Panc1 (cell line): ENCODE data around the gene KLHDC10. TPM values are rescaled to one million over a fixed set of nuclear protein-coding genes. Genes with fewer than 3 reads are reported as not detected.

ENCODE experiments used
- ATAC-seq: fragments of 200-7000 bp; cut with Tn5 transposase; 2 replicates; pipeline ENCODE4 v1.9.1; 2020; ENCODE audit warnings: mild to moderate bottlenecking, moderate library complexity
- BruUV-seq: library from RNA; stranded (reverse); fragments of 400-500 nt; replicated peaks from 2 replicates; lab custom pipeline; 2021; lab: Mats Ljungman, UMichigan
- CTCF ChIA-PET: fragments of 300-600 bp; sonication (Branson Sonifier 250); formaldehyde crosslinking; loops from one replicate; lab custom pipeline; 2022; ENCODE audit warnings: antibody characterized with exemption; lab: Charles Lee
- POLR2A ChIA-PET: fragments of 300-600 bp; sonication (Branson Sonifier 250); formaldehyde crosslinking; loops from one replicate; lab custom pipeline; 2022; ENCODE audit warnings: antibody characterized with exemption; lab: Charles Lee
- DNase-seq: peaks from one replicate; pipeline ENCODE4 v3.0.0-alpha.2; 2010; ENCODE audit warnings: low read depth, low spot score
- H3K27ac ChIP-seq: 2 replicates; pipeline ENCODE4 v1.5.1; 2011; ENCODE audit warnings: mild to moderate bottlenecking, low read length, inconsistent platforms
- H3K27me3 ChIP-seq: fragments of 200-500 bp; sonication (Bioruptor generic); 2 replicates; pipeline ENCODE4 v1.6.0; 2014; ENCODE audit warnings: low read length, inconsistent platforms; ENCODE audit not compliant: control insufficient read depth, insufficient read depth
- H3K36me3 ChIP-seq: fragments of 200-500 bp; sonication (Bioruptor generic); 2 replicates; pipeline ENCODE4 v1.5.1; 2014; ENCODE audit warnings: inconsistent platforms, mild to moderate bottlenecking, low read length, moderate library complexity; ENCODE audit not compliant: control insufficient read depth, insufficient read depth
- H3K4me1 ChIP-seq: 2 replicates; pipeline ENCODE4 v1.5.1; 2011; ENCODE audit warnings: inconsistent platforms, mild to moderate bottlenecking, low read length, moderate library complexity; ENCODE audit not compliant: control insufficient read depth, insufficient read depth
- H3K4me3 ChIP-seq, 2 experiments: 2 replicates each; pipeline ENCODE4 v1.5.1; 2011 to 2012; ENCODE audit warnings: low read depth in 2 of 2, low read length in 2 of 2, mild to moderate bottlenecking in 2 of 2, inconsistent platforms in 1 of 2, moderate library complexity in 1 of 2
- H3K9me3 ChIP-seq: fragments of 200-500 bp; sonication (Bioruptor generic); 2 replicates; pipeline ENCODE4 v1.5.1; 2014; ENCODE audit warnings: low read depth, mild to moderate bottlenecking, inconsistent platforms, low read length, moderate library complexity; ENCODE audit not compliant: control insufficient read depth, insufficient read depth
- CTCF ChIP-seq: fragments of 450-650 bp; IDR thresholded peaks from 2 replicates; pipeline ENCODE4 v1.5.1; 2017; ENCODE audit warnings: mild to moderate bottlenecking
- POLR2AphosphoS5 ChIP-seq: IDR thresholded peaks from 2 replicates; pipeline ENCODE4 v1.6.1; 2012; ENCODE audit warnings: mild to moderate bottlenecking, low read depth, low read length, moderate library complexity
- REST ChIP-seq, 2 experiments: IDR thresholded peaks; 2 replicates each; pipeline ENCODE4 v1.6.1; 2011 to 2012; ENCODE audit warnings: low read depth in 2 of 2, control low read depth in 1 of 2, low read length in 1 of 2, mild to moderate bottlenecking in 1 of 2, moderate library complexity in 1 of 2; ENCODE audit not compliant: insufficient read depth in 1 of 2
- SIN3A ChIP-seq: IDR thresholded peaks from 2 replicates; pipeline ENCODE4 v1.6.1; 2012; ENCODE audit warnings: low read depth, mild to moderate bottlenecking, low read length, moderate library complexity, borderline replicate concordance; ENCODE audit not compliant: insufficient read depth
- TCF7L2 ChIP-seq: IDR thresholded peaks from 2 replicates; pipeline ENCODE4 v1.6.1; 2011; ENCODE audit warnings: mild to moderate bottlenecking, low read depth, low read length, inconsistent platforms
- in situ Hi-C: cut with HindIII; loops from 2 replicates; pipeline ENCODE4 v1.10.0; 2016; ENCODE audit warnings: low sequenced_read_pairs, low pct_unique_long_range_greater_than_20kb
- intact Hi-C: fragments of 100-400 bp; cut with micrococcal nuclease; formaldehyde crosslinking; loops from one replicate; pipeline ENCODE4 v1.10.0; 2022; ENCODE audit not compliant: unreplicated experiment
- total RNA-seq: library from RNA; stranded (reverse); gene quantifications from one replicate; pipeline ENCODE4 v1.2.1, GENCODE V29; 2021; ENCODE audit not compliant: unreplicated experiment

The KLHDC10 gene
- total RNA-seq, 1 experiment from 2014 or later: 26.7 TPM

GRCh38 chr7:130087364-130087763 lies 17.0 kb downstream of the KLHDC10 start:
- CTCF ChIA-PET: interaction anchor here (0.5 kb wide), 1 partner anchor 24 kb away, joined by 4 read pairs; no protein-coding TSS in a partner anchor

GRCh38 chr7:130090745-130091532 lies 20.6 kb downstream of the KLHDC10 start:
- ChIA-PET CTCF (no interaction called here), POLR2A (no interaction called here)
- no peak overlapping the region for H3K4me3 ChIP-seq
- no peak overlapping the region for H3K27ac ChIP-seq
- in situ Hi-C loops: no loop called here
- H3K27me3 ChIP-seq: no peaks in the 10 kb centered on the region
- ATAC-seq (no peak), DNase-seq (no peak)
- BruUV-seq: no TSS peak
- intact Hi-C loops: no loop called here
- peaks cover 4% of the 10 kb centered on the region; the same call in 1 of the 2 replicates for H3K4me1 ChIP-seq
- no peaks in the 10 kb centered on the region for H3K36me3 ChIP-seq
- no peaks in the 10 kb centered on the region for H3K9me3 ChIP-seq
- no peak for TF ChIP-seq CTCF
- TF ChIP-seq SIN3A: no peak
- no peak for TF ChIP-seq REST (IDR thresholded peaks at IDR 0.05; ENCODE audit: insufficient read depth in 1 of 2, low read depth in 2 of 2, low read length in 1 of 2)
- no peak for TF ChIP-seq POLR2AphosphoS5

More at GRCh38 chr7:130087364-130087763, 17.0 kb downstream of the KLHDC10 start:
- intact Hi-C loops (no loop called here), in situ Hi-C loops (no loop called here)
- DNase-seq (no peak), ATAC-seq (no peak)
- H3K36me3 ChIP-seq: no peaks in the 10 kb centered on the region
- no peak overlapping the region for H3K4me3 ChIP-seq
- no TSS peak for BruUV-seq
- no peaks in the 10 kb centered on the region for H3K27me3 ChIP-seq
- no peak overlapping the region for H3K27ac ChIP-seq
- TF ChIP-seq TCF7L2 (no peak), CTCF (no peak), SIN3A (no peak), REST (IDR thresholded peaks at IDR 0.05; ENCODE audit: insufficient read depth in 1 of 2, low read depth in 2 of 2, low read length in 1 of 2) (no peak), POLR2AphosphoS5 (no peak)
- H3K9me3 ChIP-seq: no peaks in the 10 kb centered on the region
- POLR2A ChIA-PET: interaction anchor here (0.5 to 0.6 kb wide), 2 partner anchors 670 to 689 kb away, joined by 3 to 5 read pairs; no protein-coding TSS in a partner anchor
- H3K4me1 ChIP-seq: no peaks in the 10 kb centered on the region
